ENCODE data around the gene KANSL1. TPM values are rescaled to one million over a fixed set of nuclear protein-coding genes. Genes with fewer than 3 reads are reported as not detected.

The KANSL1 gene
- total RNA-seq, 1 donor from 2014 or later, result 132 TPM

Other genes with a start within 250 kb of the KANSL1 start
- gene STH, start 194.2 kb downstream of the KANSL1 start, total RNA-seq, result not detected in 2 replicates
- gene LRRC37A, start 101.7 kb upstream of the KANSL1 start, total RNA-seq, result 0.17 and 2.7 TPM in 2 replicates
- gene ARL17B, start 168.3 kb upstream of the KANSL1 start, total RNA-seq, result 6.6 and 13.9 TPM in 2 replicates